ENCODE data around the gene ALK. TPM values are rescaled to one million over a fixed set of nuclear protein-coding genes. Genes with fewer than 3 reads are reported as not detected.

Gene ALK
- total RNA-seq, 1 experiment from 2014 or later: not detected

GRCh38 chr2:29370581-29371125, 550.7 kb downstream of the ALK start:
- Histone ChIP-seq H3K9ac (ENCODE audit: extremely low read depth, insufficient read length, low read length) (no peak overlapping the region), H3K23me2 (ENCODE audit: insufficient read length, low read depth, low read length, poor library complexity, severe bottlenecking) (no peaks in the 10 kb centered on the region), H2AFZ (ENCODE audit: low read length) (no peak overlapping the region), H3T11ph (ENCODE audit: low read length) (no peak overlapping the region), H3K79me1 (ENCODE audit: insufficient read depth, low read depth, low read length, poor library complexity, severe bottlenecking) (no peaks in the 10 kb centered on the region), H3K27ac (ENCODE audit: insufficient read length, low read depth, low read length) (no peak overlapping the region), H2BK5ac (ENCODE audit: insufficient read length, low read length) (no peak overlapping the region), H2BK20ac (ENCODE audit: low read depth, low read length, poor library complexity, severe bottlenecking) (no peak overlapping the region), H3K23ac (ENCODE audit: insufficient read length, low read depth, low read length) (no peak overlapping the region), H3K4me2 (ENCODE audit: insufficient read depth, insufficient read length, low read length) (no peak overlapping the region), H3K4me1 (ENCODE audit: insufficient read depth, low read length) (peaks cover 3% of the 10 kb centered on the region; the same call in 1 of the 2 replicates), H3K9me3 (ENCODE audit: control insufficient read depth, low read depth, low read length) (no peaks in the 10 kb centered on the region), H3K79me2 (ENCODE audit: insufficient read depth, low read length) (no peaks in the 10 kb centered on the region), H2AK5ac (ENCODE audit: insufficient read length, low read length) (no peak overlapping the region), H2BK15ac (ENCODE audit: low read depth, low read length) (no peak overlapping the region), H4K91ac (ENCODE audit: insufficient read length, low read depth, low read length) (no peak overlapping the region), H4K20me1 (ENCODE audit: control insufficient read depth, insufficient read depth, insufficient read length) (no peaks in the 10 kb centered on the region), H2BK120ac (ENCODE audit: low read depth, low read length, poor library complexity, severe bottlenecking) (no peak overlapping the region), H3K27me3 (ENCODE audit: insufficient read depth, low read length) (no peaks in the 10 kb centered on the region), H3K56ac (ENCODE audit: insufficient read length, low read depth, low read length) (no peak overlapping the region), H3K4ac (ENCODE audit: low read depth, low read length) (no peak overlapping the region), H3K18ac (ENCODE audit: insufficient read length, low read depth, low read length) (no peak overlapping the region), H2BK12ac (ENCODE audit: insufficient read length, low read depth, low read length) (no peak overlapping the region), H4K8ac (replicated peaks; ENCODE audit: insufficient read length, low read depth, low read length) (no peak overlapping the region), H3K14ac (ENCODE audit: insufficient read depth, low read length) (no peak overlapping the region), H4K5ac (ENCODE audit: insufficient read length, low read depth, low read length) (no peak overlapping the region)
- DNase-seq: no peak
- no peak overlapping the region for H3K27ac Mint-ChIP-seq
- H3K9me3 Mint-ChIP-seq: peaks cover 0 to under 1% of the 10 kb centered on the region in 2 experiments; a peak in 2 of 5 replicates
- H3K27me3 Mint-ChIP-seq (ENCODE audit: low read depth): peaks cover 2% of the 10 kb centered on the region; the same call in 1 of the 2 replicates
- WGBS (ENCODE audit: extremely low coverage, insufficient read length, low lambda C conversion rate): 100% methylated on average over 2 of the region's 5 CpGs
- peaks cover 0 to under 1% (median 0%) of the 10 kb centered on the region in 3 experiments; a peak in 3 of 7 replicates for H3K36me3 Mint-ChIP-seq (ENCODE audit: insufficient read depth in 1 of 3, low read depth in 3 of 3)
- H3K4me1 Mint-ChIP-seq: peaks cover 16 to 18% of the 10 kb centered on the region in 2 experiments
- TF ChIP-seq CTCF (conservative IDR thresholded peaks at IDR 0.05): no peak
- no peak overlapping the region for H3K4me3 Mint-ChIP-seq
